Muscle of leg (tissue), 11 donors: ENCODE results near the gene WDR3. TPM values are rescaled to one million over a fixed set of nuclear protein-coding genes. Genes with fewer than 3 reads are reported as not detected.
"Not testable (repeated sequence)": the region's sequence is repeated elsewhere in the genome, so short reads cannot be mapped to it uniquely, and the experiment has no call there.

Source experiments
- DNase-seq: peaks from one replicate; pipeline ENCODE4 v3.0.0; 2013
- H3K27ac ChIP-seq: one replicate; pipeline ENCODE4 v1.5.1; 2013; ENCODE audit warnings: mild to moderate bottlenecking, low read length, control low read depth
- H3K27me3 ChIP-seq: one replicate; pipeline ENCODE4 v1.6.1; 2013; ENCODE audit warnings: low read length; ENCODE audit not compliant: control insufficient read depth, insufficient read depth
- H3K36me3 ChIP-seq: one replicate; pipeline ENCODE4 v1.6.1; 2013; ENCODE audit warnings: low read length; ENCODE audit not compliant: control insufficient read depth, insufficient read depth
- H3K4me1 ChIP-seq: one replicate; pipeline ENCODE4 v1.6.1; 2013; ENCODE audit warnings: low read length; ENCODE audit not compliant: control insufficient read depth, insufficient read depth
- H3K4me3 ChIP-seq: one replicate; pipeline ENCODE4 v1.5.1; 2013; ENCODE audit warnings: low read length, control low read depth
- H3K9me3 ChIP-seq: replicated peaks from 2 replicates; pipeline ENCODE4 v1.6.1; 2013; ENCODE audit warnings: low read depth, low read length; ENCODE audit not compliant: control insufficient read depth
- WGBS: methylation state at CpG from one replicate; pipeline ENCODE4 v1.1.5; 2013; ENCODE audit warnings: missing lambda C conversion rate; ENCODE audit not compliant: insufficient coverage; 5-methylcytosine and 5-hydroxymethylcytosine counted together
- polyA plus RNA-seq, 8 donors: library from polyadenylated mRNA; unstranded; fragments of 120-200 nt; gene quantifications; one replicate each; pipeline versions ENCODE4 v1.2.1 to v1.2.3, GENCODE V29; 2013; ENCODE audit warnings: inconsistent platforms in 1 of 8, low replicate concordance in 1 of 8; ENCODE audit not compliant: insufficient read length in 8 of 8, insufficient read depth in 1 of 8
- total RNA-seq: library from RNA; stranded (reverse); fragments of 120-200 nt; gene quantifications from one replicate; pipeline ENCODE4 v1.2.4, GENCODE V29; 2013

WDR3 gene
- total and polyA plus RNA-seq, 9 donors: 13.4 to 28.1 (median 23.2) TPM

DNA sequence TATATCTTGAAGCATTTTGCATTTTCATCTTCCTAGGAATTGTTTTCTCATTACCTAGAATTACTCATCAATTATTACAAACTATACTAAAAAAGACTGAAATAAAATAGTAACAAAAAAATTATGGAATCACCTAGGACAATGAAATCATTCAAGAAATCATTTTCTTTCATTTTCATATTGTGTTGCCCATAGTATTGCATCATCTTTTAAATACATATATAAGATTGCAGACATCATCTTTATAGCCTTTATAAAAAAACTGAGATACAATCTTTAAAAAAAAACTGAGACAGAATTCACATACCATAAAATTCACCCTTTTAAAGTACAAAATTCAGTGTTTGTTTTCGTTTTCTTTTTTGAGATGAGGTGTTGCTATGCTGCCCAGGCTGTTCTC, 29.7 kb upstream of the WDR3 start:
- no peak for DNase-seq
- Histone ChIP-seq H3K36me3 (peaks cover 27% of the 10 kb centered on the region), H3K9me3 (no peaks in the 10 kb centered on the region), H3K27me3 (no peaks in the 10 kb centered on the region), H3K4me1 (no peaks in the 10 kb centered on the region), H3K27ac (no peak overlapping the region), H3K4me3 (no peak overlapping the region)
- no CpG with 5 or more reads among the region's 1 CpG for WGBS

DNA sequence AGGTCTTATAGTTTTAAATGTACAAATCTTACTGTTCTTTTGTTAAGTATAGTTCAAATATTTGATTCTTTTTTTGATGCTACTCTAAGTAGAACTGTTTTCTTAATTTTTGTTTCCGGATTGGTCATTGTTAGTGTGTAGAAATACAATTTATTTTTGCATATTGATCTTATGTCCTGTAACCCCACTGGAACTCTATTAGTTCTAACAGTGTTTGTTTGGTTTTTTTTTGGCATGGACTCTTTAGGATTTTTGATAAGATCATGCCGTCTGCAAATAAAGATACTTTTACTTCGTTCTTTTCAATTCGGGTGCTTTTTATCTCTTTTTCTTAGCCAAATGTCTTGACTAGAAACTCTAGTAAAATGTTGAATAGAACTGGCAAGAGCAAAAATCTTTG, 26.6 kb upstream of the WDR3 start:
- H3K27me3 ChIP-seq: no peaks in the 10 kb centered on the region
- H3K9me3 ChIP-seq: no peaks in the 10 kb centered on the region
- H3K4me3 ChIP-seq: no peak overlapping the region
- no CpG with 5 or more reads among the region's 4 CpGs for WGBS
- H3K4me1 ChIP-seq: no peaks in the 10 kb centered on the region
- no peak overlapping the region for H3K27ac ChIP-seq
- DNase-seq: no peak
- H3K36me3 ChIP-seq: peaks cover 32% of the 10 kb centered on the region

DNA sequence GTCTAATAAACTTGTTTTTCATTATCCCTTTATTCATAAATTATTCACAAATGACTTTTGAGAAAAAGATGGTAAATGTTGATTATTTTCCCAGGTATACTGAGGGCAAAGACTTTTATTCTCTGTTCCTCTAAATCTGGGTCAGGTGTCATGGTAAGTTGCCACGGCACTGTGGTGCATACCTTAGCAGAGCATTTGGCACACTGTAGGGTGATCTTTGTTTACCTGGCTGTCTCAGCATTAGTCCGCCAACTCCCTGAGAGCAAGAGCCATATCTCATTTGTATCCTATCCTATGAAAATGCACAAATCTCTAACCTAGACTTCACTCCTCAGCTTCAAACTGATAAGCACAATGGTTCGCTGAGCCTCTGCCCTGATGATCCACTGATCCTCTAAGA, 25.1 kb upstream of the WDR3 start:
- H3K27me3 ChIP-seq: no peaks in the 10 kb centered on the region
- no peak for DNase-seq
- no peak overlapping the region for H3K27ac ChIP-seq
- no peak overlapping the region for H3K4me3 ChIP-seq
- H3K9me3 ChIP-seq: no peaks in the 10 kb centered on the region
- H3K36me3 ChIP-seq: peaks cover 26% of the 10 kb centered on the region
- no peaks in the 10 kb centered on the region for H3K4me1 ChIP-seq
- 100% methylated on average over 3 of the region's 3 CpGs for WGBS

DNA sequence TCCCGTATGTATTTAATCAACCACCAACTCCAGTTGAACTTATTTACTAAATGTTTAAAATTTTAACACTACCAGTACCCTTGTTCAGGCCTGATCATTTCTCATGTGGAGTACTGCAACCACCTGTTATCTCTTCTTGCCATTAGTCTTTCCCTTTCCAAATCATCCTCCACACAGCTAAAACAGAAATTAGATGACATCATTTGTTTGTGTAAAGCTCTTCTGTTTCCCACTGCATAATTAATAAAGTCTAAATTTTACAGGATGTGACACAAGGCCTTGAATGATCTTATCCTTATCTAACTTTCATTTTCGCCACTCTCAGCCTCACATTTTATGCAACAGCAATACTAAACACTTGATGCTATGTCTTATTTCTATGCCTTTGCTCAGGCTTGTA, 24.5 kb upstream of the WDR3 start:
- Histone ChIP-seq H3K27ac (no peak overlapping the region), H3K27me3 (no peaks in the 10 kb centered on the region), H3K36me3 (peaks cover 24% of the 10 kb centered on the region), H3K4me3 (no peak overlapping the region), H3K9me3 (no peaks in the 10 kb centered on the region), H3K4me1 (no peaks in the 10 kb centered on the region)
- DNase-seq: no peak
- 100% methylated on average over 1 of the region's 2 CpGs for WGBS

DNA sequence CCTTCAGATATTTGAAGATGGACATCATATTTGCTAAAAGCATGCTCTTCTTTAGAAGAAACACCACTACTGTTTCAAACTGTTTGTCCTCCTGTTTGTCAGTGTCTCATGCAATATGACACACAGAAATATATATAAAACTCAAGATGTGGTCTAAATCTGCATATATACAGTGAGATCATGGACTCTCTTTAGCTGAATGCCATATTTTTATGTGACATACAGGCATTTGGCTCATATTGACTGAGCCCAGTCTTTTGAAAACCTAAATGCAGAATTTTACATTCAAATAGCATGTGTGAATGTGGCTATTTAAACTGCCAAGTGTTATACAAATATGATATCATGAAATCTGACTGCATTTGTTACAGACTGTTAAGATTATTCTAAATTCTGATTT, 18.5 kb upstream of the WDR3 start:
- no peak overlapping the region for H3K4me3 ChIP-seq
- no peak for DNase-seq
- H3K36me3 ChIP-seq: peaks cover 22% of the 10 kb centered on the region

DNA sequence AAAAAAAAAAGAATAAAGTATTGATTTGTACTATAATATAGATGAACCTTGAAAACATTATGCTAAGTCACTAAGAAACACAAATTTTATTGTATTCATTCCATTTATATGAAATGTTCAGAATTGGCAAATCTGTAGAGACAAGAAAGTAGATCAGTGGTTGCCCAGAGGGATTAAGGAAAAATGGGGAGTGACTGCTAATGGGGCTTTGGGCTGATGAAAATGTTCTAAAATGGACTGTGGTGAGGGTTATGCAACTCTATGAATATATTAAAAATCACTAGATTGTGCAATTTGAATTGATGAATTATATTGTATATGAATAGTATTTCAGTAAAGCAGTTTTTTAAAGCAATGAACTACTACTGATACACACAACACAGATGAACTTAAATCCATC, 10.2 kb upstream of the WDR3 start:
- no peak for DNase-seq
- Histone ChIP-seq H3K9me3 (no peaks in the 10 kb centered on the region), H3K27me3 (no peaks in the 10 kb centered on the region), H3K36me3 (peaks cover 14% of the 10 kb centered on the region), H3K27ac (no peak overlapping the region), H3K4me3 (no peak overlapping the region), H3K4me1 (no peaks in the 10 kb centered on the region)

More for the DNA sequence above, 18.5 kb upstream of the WDR3 start:
- H3K9me3 ChIP-seq: no peaks in the 10 kb centered on the region
- H3K27me3 ChIP-seq: no peaks in the 10 kb centered on the region
- H3K4me1 ChIP-seq: no peaks in the 10 kb centered on the region
- H3K27ac ChIP-seq: no peak overlapping the region

DNA sequence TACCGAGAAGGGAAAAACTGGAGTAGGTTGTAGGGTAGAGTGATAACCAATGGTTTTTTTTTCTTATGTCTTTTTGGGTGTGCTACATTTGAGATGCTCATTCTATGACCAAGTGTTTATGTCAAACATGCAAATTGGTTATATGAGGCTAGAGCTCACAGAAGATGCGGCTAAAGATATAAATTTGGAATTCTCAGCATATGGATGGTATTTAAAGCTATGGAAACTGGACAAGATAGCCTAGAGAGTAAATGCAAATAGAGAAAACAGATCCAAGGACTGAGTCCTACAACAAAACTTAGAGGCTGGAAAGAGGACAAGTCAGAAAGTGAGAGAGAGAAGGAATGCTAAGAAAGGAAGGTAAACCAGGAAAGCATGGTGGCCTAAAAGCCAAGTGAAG, 7.5 kb upstream of the WDR3 start:
- Histone ChIP-seq H3K4me3 (no peak overlapping the region), H3K27me3 (no peaks in the 10 kb centered on the region), H3K9me3 (no peaks in the 10 kb centered on the region), H3K27ac (no peak overlapping the region), H3K36me3 (peaks cover 3% of the 10 kb centered on the region), H3K4me1 (no peaks in the 10 kb centered on the region)
- no peak for DNase-seq
- 100% methylated on average over 1 of the region's 2 CpGs for WGBS

DNA sequence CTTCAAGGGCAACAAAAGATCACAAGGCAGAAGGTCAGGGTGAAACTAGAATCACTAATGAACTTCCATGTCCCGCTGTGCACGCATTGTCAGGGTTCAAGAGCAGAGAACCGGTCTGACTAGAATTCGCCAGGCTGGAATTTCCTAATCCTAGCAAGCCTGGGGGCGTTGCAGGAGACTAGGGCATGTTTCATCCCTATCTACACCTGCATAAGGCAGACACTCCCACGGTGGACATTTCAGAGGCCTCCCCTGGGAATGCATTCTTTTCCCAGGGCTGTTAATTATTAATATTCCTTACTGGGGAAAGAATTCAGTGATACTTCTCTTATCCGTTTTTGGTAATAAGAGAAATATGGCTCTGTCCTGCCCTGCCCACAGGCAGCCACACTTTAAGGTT, 6.8 kb upstream of the WDR3 start:
- H3K4me3 ChIP-seq, H3K9me3 ChIP-seq, H3K4me1 ChIP-seq, DNase-seq, H3K27me3 ChIP-seq, H3K27ac ChIP-seq, H3K36me3 ChIP-seq: not testable (repeated sequence)
- WGBS: 96% methylated on average over 5 of the region's 7 CpGs

DNA sequence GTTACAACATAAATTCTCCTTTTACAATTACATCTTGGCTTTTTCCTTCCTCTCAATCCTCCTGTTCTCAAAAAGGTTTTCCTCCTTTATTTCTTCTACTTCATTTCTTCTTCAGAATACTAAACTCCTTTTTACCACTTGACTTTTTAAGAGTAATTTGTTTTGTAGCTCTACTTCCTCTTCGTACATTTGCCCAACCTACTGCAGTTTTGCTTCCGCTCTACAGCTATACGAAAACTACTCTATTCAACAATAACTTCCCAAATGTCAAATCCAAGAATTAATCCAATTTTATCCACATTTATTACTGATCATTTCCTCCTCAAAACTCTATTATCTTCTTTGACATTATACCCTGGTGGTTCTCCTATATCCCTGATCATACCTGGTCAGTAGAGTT, 3.6 kb upstream of the WDR3 start:
- Histone ChIP-seq H3K27me3 (no peaks in the 10 kb centered on the region), H3K9me3 (no peaks in the 10 kb centered on the region), H3K27ac (no peak overlapping the region), H3K36me3 (no peaks in the 10 kb centered on the region), H3K4me1 (peaks cover 8% of the 10 kb centered on the region), H3K4me3 (no peak overlapping the region)
- 72% methylated on average over 2 of the region's 3 CpGs for WGBS
- DNase-seq: peak; percentile 9

DNA sequence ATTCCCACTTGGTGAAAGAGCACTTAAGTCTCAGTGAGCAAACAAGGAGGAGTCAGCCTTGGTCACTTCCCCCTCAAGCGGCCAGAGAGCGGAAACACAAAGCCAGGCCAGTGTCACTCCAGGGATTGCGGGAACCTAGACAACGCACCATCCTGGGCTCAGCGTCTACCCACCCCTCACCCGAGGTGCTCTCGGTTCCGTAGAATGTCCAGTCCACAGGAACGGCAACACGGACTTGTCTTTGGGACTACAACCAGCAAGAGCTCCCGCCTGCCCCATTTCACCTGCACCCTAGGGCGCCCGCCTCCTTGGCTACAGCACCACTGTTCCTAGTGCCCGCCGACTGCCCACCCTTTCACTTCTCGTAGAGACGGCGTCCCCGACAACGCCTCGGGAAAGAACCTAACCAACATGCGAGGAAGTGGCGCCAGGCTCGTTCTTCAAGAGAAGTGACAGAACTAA, 627 bp upstream of the WDR3 start:
- WGBS: 0% methylated on average over 24 of the region's 24 CpGs
- H3K9me3 ChIP-seq: no peaks in the 10 kb centered on the region
- H3K4me1 ChIP-seq: peaks cover 9% of the 10 kb centered on the region

DNA sequence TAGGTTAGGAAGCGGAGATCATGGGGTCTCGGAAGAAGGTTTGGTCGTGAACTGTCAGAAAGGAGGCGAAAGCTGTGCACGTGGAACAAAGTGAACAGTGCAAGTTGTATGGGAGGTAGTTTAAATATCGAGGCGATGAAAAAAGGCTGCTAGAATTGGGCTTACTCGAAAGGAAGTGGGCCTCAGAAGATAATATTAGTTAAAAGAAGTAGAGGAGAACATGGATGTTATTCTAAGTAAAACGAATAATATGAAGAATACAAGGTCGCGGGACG, 571 bp downstream of the WDR3 start:
- no peaks in the 10 kb centered on the region for H3K9me3 ChIP-seq
- H3K4me3 ChIP-seq: peak overlapping the region; percentile 92
- no peaks in the 10 kb centered on the region for H3K27me3 ChIP-seq
- H3K27ac ChIP-seq: peak overlapping the region; percentile 53
- no peak for DNase-seq
- H3K36me3 ChIP-seq: peaks cover 3% of the 10 kb centered on the region
- WGBS: under 1% methylated on average over 12 of the region's 12 CpGs
- H3K4me1 ChIP-seq: peaks cover 9% of the 10 kb centered on the region

More for the DNA sequence above, 627 bp upstream of the WDR3 start:
- Histone ChIP-seq H3K27ac (peak overlapping the region; percentile 95), H3K27me3 (no peaks in the 10 kb centered on the region), H3K4me3 (peak overlapping the region; percentile 92), H3K36me3 (no peaks in the 10 kb centered on the region)
- DNase-seq: peak; percentile 75
